Activated CD4-positive, alpha-beta T cell treated with anti-CD3 and anti-CD28 coated beads, Interleukin-10, Interleukin-2, amounts not matched to agents 100 ng/mL and 50 ng/mL, durations not matched to agents 16 hours and 8 hours (primary cell): ENCODE data around the gene RBMS3.
"Not testable (repeated sequence)": the region's sequence is repeated elsewhere in the genome, so short reads cannot be mapped to it uniquely, and the experiment has no call there.

Experiments used
- DNase-seq: peaks from one replicate; pipeline ENCODE4 v3.0.0-alpha.2; 2020

Gene RBMS3

DNA sequence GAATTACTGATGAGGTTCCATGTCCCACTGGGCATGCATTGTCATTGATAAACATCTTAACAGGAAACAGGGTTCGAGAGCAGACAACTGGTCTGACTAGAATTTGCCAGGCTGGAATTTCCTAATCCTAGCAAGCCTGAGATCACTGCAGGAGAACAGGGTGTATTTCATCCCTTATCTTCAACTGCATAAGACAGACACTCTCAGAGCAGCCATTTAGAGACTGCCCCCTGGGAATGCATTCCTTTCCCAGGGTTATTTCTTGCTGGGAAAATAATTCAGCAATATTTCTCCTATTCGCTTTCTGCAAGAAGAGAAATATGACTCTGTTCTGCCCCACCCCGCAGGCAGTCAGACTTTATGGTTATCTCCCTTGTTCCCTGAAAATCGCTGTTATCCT lies 113.1 kb downstream of the RBMS3 start:
- not testable (repeated sequence) for DNase-seq

DNA sequence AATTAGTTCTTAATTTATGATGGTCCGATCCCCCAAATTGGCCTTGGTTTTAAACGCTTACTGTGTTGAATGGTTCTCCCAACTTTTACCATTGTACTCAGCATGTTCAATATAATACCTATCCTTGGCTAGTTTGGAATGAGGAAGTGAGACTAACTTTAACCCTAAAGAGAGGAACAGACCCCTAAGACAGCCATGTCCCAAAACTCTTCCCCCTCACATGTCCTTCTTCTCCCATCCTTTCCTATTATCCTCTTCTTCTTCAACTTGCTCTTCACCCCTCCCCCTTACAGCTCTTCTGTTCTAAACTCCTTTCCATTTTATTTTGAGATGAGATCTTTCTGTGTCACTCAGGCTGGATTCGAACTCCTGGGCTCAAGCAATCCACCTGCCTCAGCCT lies 116.5 kb downstream of the RBMS3 start:
- DNase-seq, result no peak

GRCh38 chr3:29398787-29399186 lies 117.9 kb downstream of the RBMS3 start:
- DNase-seq, result no peak

- DNase-seq, result no peak
Measured at GRCh38 chr3:29406291-29406832, 125.5 kb downstream of the RBMS3 start.

DNA sequence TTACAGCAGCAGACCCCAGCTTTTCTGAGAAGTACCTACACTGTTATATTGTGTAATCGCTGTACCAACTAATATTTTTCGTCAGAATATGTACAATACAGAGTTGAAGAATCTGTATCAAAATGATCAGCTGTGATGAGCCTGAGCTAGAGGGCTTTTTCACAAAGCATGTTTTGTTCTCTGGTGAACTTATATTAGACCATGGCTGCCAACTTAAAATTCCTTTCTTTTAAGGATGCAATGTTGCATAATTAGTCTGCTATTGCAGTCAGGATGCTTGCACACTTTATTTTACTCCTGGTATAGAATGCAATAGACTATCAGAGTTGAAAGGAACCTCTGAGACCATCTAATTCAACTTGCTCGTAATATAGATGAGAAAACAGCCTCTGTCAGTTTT lies 127.8 kb downstream of the RBMS3 start:
- no peak for DNase-seq

- DNase-seq, result no peak
Measured at GRCh38 chr3:29409409-29409808, 128.5 kb downstream of the RBMS3 start.

- no peak for DNase-seq
Measured at GRCh38 chr3:29410220-29410619, 129.3 kb downstream of the RBMS3 start.

DNA sequence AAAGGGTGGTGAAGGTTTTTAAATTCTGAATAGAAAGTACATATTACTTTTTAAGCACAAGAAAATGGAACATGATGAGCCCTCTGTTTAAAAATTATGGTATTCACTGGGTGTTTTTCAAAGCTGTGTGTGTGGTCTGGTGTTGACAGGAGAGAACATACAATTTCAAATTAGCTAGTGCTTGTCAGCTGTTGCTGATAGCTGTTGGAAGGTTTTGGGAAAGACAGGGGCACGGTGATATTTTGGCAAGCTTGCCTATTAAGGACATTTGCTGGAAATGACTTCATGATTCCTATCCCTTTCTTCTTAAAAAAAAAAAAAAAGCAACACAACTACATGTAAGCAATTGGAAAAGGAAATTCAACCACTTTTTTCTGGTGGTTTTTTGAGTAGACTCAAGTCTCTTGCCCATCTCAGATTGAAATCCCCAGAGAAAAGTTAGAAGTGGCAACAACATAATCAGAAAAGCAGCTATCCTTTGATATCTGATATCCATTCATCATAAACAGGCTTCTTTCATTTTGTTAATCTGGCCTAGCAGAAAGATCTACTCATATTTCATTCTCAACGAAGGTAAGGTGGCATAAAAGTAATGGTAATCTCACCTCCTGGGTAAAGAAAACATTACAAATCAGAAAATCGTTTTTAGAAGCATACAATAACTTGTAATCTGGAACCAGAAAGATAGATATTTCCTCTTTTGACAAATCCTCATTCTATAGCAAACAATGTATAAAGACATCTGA lies 130.0 kb downstream of the RBMS3 start:
- DNase-seq, result no peak

DNA sequence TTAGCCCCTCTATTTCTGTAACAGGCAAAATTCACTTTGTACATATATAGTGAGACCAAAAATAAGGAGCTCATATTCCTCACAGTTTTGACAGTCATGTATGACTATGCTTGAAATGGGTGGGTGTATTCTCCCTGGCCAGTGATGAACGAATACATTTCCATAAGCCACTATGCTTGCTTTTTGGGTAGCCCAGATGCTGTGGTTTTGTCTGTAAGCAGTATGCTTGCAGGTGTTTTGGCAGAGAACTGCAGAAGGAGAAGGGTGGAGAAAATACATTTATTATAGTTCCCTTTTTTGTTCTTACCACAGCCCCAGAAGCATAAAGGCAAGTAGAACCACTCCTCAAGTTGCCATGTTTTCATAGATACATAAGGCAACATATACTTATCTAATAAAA lies 131.2 kb downstream of the RBMS3 start:
- DNase-seq, result no peak

DNA sequence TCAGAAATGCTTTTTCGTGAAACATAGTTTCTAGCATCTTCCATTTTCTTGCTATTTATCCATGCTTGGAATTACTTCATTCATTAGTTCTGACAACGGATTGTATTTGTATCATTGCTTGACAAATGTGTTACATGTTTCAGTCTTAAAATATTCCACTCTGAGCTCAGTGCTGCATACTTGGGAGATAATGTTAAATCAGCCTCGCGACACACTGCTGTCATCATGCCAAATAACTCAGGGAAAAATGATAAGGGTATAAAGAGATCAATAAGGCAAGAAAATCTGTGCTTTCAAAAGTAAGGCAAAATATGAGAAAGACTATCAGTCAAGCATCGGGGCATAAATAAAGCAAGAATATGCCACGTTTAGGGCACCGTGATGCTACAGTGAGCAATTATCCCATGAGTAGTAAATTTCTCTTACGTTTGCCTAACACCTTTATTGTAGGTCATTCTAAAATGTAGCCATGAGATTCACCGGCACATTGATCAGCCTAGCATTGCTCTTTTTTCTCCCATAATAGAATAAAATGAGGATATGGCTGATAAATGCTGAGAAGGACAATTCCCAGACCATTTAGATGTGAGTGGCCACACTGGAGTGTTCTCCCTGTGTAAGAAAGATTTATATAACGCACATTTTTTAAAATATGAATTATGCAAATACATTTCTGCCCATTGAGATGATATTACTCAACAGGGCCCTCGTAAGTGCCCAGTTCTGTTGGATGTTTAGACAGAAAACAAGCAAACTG lies 133.8 kb downstream of the RBMS3 start:
- no peak for DNase-seq

DNA sequence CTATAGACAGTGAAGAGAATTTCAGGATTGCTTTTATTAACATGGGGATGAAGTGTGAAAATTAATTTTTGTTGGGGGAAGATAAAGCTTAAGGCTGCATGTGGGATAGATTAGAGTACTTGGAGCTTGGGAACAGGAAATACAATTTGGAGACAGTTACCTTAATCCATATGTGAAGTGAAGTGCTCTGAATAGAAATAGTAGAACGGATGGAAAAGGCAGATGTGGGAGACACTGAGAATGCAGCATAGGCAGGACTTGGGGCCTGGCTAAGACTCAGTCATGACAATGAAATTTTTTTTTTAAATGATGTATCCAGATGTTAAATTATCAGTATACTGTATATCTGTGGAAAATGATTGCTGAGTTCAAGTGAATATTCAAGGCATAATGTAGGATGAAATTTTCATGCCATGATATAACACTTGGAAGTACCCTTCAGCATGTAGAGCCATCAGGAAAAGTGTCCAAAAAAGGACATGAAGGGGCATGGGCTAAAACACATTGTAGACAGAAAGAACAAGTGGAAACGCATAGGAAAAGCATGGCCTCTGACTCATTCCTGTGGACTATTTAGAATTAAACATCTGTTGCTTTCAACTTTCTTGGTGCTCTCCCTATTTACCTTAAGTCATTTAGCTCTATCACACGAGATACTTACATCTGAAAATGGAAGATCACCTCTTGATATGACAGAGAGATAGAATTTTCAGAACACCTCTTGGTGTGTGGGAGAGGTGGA lies 134.8 kb downstream of the RBMS3 start:
- no peak for DNase-seq

GRCh38 chr3:29416514-29416913 lies 135.6 kb downstream of the RBMS3 start:
- DNase-seq, result no peak

DNA sequence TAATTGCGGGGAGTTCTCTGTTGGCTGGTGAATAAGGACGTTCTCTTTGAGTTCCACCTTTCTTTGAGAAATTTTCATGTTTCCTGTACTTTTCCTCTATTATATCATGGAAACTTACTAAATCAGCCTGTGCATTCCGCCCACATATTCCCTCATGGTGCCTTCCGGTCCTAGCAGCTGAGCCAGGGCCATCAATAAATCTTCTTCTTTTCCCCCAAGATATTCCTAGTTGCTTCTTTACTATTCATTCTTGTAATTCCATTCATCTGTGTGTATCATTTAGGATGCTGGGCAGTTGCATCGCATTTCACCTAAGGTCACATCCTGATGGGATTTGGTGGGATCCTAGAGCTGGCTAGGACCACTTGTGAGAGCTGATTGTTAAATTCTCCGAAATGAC lies 139.2 kb downstream of the RBMS3 start:
- DNase-seq, result no peak

GRCh38 chr3:29426302-29427226 lies 145.7 kb downstream of the RBMS3 start:
- DNase-seq, result no peak

DNA sequence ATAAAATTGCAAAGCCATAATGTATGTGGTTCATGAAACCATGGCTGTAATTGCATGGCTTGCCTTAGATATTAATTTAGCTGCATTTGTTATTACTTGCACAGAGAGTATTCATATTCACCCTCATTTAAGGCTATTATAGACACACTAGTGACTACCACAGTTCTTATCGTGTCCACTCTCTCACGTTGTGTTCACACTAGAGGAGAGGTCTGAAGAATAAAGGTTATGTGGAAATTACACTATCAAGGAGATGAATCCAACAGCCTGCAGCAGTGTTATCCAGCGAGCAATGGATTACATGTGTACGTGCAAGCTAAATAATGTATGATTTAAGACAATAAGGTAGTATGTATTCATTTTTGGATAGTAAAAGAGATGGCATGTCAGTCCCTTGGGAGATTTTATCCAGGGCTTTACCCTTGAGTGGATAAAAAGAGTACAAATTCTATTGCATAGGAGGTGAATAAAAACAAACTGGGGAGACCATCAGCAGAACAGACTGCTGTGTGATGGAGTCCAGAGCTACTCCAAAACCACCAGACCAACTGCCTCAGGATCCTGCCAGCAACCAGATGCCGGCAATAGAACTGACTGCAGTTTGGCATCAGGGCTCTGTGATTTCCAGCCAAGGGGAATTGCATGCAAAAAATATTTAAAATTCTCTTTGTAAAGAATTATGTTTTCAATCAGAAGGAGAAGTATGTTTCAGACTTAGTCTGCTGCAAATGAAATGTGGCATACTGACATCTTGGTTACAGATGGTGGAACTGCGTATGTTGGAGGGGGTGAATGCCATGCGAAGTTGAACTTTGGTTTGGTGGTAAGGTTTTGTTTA lies 146.6 kb downstream of the RBMS3 start:
- DNase-seq, result no peak

DNA sequence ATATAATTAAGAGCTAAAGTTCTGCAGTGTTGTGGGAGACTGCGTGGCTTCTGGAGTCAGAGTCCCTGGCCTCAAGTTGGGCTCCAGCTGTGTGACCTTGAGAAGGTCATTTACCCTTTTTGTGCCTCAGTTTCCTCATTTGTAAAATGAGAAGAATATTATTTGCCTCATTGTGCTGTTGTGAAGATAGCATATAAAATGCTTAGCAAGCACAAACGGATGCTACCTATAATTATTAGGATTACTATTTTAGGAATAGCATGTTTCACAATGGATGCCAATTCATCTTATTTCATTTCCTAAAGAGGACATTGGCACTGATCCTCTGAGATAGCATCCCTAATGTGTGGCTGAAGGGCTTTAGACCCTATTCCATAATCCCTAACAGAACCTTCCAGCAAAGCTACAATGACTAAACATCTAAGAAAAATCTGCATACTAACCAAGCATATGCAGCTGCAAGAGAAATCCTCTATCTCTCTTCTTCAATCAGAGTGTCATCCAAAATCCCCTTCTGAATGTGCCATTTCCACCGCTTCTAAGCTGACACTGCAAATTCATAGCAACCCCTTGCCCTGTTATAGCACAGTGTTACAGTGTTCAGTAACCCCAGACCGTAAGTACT lies 148.3 kb downstream of the RBMS3 start:
- DNase-seq, result no peak

DNA sequence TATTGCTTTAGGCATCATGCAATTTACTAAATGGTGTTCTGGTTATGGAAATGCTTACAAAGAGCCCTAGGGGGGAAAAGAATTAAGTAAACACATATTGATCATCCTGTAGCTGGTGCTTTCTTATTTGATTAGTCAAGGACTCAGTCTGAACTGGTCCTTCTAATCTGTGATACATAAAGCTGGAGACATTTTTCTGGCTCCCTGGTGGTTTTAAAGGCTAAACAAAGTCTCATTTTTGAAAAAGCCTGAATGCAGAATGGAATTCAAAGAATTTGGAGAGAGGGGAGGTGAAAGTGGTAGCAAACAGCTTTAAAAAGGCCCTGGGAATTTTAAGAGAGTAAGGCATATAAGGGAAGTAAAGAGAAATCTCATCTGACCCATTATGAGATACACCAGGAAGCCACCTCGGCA lies 149.7 kb downstream of the RBMS3 start:
- DNase-seq, result no peak

GRCh38 chr3:29436612-29437323 lies 155.9 kb downstream of the RBMS3 start:
- DNase-seq, result no peak

DNA sequence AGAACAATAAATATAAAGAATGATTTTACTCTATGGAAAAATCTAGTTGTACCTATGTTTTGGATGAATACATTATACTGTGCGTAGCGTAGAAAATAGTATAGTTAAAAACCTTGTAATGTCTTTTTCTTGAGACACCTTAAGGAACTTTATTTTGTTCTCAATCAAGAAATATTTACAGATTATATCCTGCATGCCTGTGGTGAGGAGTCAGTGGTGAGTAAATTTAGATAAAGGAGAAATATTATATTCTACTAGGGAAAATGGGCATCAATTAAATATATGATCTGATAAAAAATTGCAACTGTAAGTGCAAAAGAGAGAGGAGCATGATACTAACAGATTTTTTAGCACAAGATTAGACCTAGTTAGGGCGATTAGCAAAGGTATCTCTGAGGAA lies 157.7 kb downstream of the RBMS3 start:
- no peak for DNase-seq
